TTC549 (cell line): Measurements from ENCODE around the gene ATXN7L1.

Experiments used
- FAIRE-seq: peaks from 2 replicates; lab custom pipeline; 2012; peaks lifted over from hg19 to GRCh38; lab: Jason Lieb, UNC

Gene ATXN7L1

DNA sequence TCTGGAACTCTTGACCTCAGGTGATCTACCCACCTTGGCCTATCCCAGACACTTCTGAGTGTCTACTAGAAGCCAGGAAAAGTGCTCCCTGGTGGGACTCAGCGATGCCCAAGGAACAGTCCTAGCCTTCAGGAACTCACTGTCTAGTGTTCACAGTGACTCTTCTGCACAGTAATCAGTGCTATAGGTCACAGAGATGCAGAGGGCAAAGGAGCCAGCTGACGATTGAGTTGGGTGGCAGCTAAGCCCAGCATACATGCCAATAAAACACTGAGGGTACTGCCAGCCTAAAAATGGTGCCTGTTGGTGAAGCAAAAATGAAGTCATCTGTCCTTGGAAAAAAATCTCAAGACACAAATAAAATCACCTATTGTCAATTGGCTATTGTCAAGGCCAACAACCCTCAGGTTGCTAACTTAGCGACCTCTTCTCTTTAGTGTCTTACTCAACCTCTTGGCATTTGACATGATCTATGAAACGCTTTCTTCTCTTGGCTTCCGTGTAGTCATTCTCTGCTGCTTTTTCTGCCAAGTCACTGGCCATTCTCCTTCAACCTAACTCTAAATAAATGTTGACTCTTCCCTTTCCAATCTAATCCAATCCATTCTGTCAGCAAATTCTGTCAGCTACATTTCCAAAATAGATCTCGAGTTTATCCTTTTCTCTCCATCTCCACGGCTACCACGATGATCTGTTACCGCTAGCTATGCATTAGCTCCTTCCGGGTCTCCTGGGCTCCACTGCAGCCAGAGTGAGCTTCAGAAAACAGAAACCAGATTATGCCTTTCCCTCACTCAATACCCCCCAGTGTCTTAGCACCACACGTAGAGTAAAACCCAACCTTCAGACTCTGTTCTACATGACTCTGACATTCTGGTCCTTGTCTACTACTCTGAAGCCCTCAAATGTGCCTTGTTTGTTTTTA lies 99.2 kb downstream of the ATXN7L1 start:
- FAIRE-seq = no peak

DNA sequence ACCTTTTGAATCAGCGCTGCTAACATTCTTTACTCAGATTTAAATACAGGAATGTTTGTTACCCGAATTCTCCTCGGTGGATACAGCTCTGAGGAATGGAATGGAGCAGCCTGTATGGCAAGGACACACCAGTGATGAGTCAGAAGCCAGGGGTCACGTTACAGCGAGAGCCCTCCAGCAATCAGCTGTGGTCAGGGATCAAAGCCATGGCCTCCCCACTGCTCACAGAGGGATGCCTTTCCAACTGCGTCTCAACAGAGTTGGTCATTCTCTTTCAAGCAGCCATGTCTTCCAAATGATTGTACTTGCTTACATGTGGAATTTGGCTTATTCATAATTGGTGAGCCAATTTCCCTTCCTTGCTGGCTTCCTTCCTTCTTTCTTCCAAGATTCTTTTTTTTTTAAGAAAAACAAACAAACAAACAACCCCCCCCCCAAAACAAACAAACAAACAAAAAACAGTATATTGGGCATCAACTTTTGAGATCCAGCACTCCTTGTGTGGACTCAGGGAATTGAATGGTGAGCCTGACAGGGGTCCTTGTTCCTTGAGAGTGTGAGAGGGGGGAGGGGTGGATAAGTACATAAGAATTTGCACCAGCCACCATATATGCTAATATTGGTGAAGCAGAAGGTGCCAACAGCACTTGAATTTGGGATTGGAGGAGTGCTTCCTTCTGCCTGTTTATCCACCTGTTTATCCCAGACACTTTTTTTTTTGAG lies 100.2 kb downstream of the ATXN7L1 start:
- no peak for FAIRE-seq

DNA sequence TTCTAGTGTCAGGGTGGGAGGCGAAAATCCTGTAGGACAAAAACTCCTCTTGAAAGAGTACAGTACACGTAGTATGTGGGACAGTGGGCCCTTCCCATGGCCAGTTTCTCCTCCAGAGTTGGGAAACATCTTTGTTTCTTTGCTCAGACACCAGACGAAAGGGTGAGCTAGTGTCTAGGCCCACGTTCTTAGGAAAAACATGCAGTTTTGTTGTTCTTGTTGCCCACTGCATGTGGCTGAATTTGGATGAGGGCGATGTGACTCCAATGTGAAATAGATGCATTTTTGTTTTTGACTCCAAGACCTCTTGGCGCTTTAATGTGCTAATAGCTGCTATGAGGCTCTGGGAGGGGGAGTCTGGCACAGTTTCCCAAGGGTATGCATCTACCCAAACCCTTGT lies 100.8 kb downstream of the ATXN7L1 start:
- no peak for FAIRE-seq

DNA sequence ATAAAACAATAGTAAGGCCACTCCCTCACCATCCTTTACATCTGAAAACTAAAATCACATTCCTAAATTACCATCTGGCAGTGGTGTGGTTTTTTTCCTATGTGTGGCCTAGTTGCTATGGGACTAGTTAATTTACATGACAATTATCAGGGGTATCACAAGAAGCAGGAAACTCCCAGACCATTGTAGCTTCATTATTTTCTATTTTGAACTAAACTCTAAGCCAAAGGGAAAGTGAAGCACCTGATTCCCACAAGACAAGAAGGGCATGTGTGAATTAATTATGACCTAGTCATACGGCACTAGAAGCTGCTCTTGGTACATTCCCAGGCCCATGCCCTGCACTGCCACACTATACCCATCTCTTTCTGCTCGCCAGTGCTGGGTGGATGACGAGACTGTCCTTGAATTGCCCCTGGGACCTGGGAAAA lies 103.4 kb downstream of the ATXN7L1 start:
- no peak for FAIRE-seq

DNA sequence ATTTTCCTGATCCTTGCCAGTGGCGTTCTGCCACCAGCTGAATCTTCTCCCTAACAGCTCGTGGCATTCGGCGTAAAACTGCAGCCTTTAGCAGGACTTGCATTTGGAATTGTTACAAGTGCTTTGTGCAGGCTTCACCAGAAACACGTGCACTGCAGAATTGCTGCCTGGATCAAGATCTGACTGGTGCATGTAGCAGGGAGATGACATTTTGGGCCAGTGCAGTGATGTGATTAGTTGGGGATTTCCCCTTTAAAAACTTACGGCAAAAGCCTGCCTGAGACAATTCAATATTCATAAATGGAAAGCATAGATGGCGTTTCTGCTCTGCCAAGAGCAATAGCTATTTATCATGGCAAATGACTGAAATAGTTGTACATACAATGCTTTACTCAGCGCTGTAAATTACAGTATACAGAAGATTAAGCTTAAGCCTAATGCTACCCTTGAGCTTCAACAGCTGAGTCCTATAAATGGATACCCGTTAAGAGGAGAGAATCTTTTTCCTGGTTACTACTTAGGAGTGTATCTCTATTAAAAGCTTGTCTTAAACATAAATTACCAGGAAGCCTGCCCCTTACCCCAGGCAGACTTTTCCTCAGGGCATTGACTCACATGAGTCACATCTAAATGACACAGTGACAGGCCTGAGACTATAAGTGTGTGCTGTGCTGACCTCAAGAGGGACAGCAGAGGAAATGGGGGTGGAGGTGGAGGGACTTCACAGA lies 106.3 kb downstream of the ATXN7L1 start:
- FAIRE-seq = no peak

DNA sequence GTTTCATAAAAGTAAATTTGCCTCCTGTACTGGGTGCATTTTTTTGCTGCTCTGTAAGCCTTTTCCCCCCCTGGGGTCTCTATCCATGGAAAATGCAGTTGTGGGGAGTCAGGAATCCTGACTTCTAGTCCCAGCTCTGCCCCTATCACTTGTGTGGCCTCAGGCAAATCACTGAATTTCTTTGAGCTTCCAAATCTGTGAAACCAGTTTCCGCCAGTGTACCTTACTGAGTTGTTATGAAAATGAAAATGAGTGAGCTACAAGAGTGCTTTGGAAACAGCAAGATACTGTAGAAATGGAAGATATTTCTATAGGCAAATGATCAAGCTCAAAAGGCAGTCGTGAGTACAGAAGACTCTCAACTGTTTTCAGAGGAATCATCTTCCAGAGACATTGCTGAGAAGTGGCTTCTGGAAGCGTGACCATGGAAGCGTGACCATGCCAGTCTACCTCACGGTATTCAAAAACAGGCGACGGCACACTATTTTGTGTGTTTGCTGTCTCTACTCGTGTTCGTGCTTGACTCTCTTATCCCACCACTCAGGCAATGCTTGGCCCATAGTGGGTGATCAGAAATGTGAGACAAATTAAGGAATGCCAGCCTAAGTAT lies 107.4 kb downstream of the ATXN7L1 start:
- no peak for FAIRE-seq

DNA sequence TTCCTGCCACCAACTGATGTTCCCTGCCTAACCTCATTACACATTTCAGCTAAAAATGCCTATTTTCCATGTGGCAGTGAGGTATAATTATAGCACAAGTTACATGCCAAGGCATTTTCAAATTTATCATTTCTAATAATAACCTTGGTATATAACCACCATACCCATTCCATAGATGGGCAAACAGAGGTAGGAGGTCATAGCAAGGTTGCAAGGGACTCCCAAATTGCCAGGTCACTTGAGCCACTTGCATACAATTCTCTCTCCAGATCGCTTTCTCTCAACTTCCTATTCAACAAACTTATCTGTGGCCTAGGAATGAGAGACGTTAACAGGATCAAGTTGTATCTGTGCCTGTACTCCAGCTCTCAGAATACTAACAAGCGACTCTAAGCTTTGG lies 108.3 kb downstream of the ATXN7L1 start:
- no peak for FAIRE-seq

DNA sequence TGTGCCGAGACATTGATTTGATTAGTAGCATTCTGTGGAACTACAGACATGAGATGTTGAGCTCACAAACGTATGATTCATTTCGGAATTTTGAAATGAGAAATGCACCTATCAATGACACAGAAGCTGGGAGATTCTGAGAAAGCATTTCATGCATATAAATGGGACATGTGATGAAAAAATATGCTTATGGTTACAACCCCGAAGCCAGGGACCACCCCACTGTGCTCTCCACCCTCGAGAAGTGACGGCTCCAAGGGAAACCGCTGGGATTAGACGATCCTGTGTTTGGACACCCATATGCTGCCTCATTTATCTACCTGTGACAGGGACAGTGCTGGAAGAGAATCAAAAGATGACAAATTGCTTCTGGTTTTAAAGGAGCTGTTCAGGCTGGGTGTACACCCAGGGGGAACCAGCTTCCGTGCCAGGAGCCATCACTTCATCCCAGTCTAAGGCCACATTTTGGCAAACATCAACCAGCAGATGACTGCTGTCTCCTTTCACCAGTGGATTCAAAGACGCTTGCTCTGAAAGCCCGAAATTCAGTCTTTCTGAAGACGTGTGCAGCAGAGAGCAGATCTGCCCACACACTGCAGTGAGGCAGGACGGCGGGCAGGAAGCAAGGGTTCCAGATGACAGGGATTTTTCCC lies 109.9 kb downstream of the ATXN7L1 start:
- no peak for FAIRE-seq

DNA sequence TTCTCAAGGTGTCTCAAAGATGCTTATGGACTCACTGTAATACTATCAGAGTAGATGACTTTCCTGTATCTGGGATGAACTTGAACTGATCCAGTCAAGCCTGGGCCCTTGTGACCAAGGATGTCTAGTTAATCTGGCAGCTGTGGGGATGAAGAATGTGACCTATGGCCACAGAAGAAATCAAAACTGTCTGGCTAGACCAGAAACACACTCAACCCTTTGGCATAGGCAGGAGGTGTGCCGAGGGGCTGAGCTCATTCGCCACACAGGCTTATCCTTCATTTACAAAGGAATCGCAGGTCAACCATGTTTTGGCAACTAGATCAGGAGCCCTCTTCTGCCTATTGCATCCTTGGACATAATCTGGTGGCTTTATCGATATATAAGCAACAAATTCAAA lies 110.6 kb downstream of the ATXN7L1 start:
- FAIRE-seq = no peak

DNA sequence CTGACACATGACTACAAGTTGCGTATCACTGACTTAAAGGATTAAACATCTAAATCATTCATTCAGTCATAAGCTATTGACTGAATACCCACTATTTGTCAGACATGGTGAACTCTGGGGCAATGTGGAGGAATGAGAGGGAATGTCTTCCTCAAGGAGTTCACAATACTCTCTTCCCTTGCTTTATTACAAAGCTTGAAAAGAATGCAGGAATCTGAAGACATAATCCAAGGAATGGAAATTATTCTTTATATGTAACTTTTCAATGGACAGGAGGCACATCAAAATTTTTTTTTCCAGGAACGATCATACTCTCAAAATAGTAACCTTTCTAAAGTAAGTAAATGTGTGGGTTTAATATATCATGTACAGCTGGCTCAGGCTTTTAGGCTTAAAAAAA lies 111.9 kb downstream of the ATXN7L1 start:
- no peak for FAIRE-seq

DNA sequence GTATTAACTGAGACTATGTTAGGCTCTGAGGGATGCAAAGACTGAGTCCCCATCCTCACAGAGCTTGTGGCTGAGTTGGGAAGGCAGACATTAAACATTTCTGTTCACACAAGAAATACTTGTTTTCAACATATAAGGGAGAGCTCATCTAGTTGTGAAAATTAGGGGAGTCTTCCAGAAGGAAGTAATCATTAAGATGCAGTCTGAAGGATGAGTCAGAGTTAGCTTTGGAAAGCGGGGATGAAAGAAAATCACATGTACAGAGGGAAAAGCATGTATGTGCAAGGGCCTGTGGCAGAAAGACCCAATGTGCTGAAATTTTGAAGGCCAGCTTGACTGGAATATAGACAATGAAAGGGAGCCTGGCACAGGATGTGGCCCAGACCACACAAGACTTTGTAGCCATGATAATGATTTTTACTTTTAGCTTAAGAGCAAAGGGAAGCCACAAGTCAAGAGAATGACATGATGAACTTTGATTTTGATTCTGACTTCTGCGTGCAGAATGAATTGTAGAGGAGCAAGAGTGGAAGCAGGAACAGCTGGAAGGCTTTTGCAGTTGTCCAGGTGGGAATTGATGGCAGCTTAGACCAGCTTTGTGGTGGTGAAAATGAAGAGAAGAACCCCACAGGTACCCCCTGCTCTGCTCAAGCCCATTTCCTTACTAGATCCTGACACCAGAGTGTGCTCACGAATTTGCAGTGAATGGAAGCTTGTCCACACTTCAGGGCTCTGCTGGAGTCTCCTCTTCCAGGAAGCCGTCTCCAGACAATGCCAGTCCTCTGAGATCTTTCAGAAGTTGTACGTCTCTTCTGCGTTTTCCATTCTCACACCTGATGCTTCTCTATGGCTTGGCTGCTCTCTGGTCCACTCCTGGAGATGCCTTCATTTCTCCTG lies 115.6 kb downstream of the ATXN7L1 start:
- no peak for FAIRE-seq

DNA sequence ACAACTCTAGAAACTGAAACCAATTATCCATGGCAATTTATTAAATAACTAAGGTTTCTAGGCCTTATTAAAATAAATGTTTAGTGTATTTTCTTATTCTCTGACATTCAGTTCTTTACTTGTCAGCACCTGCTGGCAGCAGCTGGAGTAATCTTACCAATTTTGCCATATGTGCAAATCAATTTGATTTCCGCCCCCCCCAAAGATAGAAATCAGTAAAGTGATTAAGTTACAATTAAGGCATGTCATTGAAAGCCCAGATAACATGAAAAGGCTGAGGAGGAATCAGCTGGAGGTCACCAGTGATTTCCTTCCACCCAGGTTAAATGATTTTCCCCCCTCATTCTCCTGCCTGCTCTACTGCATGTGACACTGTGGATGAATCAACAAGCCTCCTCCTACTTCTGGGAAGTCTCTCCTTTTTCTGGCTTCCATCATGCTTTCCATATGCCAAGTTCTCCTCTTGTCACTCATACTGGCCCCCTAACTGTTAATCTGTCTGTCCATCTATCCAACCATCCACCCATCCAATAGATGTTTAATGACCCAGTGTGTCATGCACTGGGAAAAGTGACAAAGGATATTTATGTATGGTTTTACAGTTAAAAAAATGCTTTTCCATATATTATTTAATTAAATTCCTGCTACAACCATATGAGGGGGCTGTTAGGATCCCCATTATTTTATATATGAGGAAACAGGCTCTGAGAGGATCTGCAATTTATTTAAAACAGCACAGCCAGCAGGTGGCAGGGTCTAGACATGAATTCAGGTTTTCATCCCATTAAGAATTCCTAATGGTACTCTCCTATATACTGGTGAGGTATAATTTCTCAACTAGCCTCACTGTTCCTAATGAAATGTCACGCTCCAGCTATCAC lies 116.5 kb downstream of the ATXN7L1 start:
- no peak for FAIRE-seq

DNA sequence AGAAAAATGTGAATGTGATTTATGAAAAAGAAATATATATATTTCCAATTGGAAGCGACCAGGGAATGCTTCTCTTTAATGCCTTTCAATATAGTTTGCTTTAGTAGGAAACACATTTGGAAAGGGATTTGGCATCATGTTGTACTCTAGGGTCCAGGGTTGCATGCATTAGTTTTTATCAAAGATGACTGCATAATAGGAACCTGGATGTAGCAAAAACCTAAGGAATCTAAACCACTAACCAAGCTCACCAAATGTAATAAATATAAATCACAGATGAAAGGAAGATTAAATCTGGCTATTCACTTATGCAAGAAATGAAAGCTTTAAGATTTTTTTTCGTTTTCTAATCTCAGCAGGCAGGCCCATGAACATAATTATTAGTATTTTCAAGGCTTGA lies 120.0 kb downstream of the ATXN7L1 start:
- no peak for FAIRE-seq

DNA sequence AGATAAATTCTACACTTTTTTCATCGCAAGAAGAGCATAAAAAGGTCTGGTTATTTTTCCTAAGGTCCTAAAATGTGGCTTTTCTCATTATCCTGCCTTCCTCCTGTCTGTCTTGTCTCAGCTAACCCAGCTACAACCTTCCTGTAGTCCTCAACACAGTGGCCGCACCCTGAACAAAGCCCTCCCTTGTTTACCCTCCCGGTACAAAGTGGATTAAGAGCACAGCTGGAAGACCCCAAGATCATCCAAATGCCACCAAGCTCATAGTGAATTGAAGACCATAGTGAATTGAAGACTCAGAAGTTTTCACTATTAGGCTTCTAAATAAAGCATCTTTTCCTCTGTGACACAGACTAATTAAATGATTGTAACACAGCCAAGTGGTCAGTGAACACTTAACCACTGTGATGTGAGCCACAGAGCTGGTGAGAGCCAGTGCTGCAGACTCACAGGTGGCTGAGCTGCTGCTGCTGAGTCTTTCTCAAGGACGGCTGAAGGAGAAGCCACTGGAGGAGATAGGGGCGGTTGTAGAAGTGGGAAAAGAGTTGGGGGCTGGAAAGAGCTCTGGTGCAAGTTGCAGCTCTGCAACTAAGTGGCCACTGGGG lies 123.6 kb downstream of the ATXN7L1 start:
- FAIRE-seq = no peak

DNA sequence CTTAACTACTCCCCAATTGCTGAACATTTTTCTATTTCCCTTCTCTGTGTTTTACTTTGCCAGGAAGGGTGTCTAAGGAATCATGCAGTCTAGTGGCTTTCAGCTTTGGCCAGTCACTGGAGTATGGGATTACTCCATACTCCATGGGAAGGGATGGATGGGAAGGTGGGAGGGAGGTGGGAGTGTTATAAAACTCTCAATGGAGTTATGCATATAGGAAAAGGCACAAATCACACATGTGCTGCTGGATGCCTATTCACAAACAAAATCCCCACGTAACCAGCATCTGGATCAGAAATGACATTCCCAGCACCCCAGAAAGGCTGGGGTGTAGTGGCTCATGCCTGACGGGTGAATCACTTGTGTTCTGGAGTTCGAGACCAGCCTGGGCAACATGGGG lies 125.3 kb downstream of the ATXN7L1 start:
- FAIRE-seq = no peak

DNA sequence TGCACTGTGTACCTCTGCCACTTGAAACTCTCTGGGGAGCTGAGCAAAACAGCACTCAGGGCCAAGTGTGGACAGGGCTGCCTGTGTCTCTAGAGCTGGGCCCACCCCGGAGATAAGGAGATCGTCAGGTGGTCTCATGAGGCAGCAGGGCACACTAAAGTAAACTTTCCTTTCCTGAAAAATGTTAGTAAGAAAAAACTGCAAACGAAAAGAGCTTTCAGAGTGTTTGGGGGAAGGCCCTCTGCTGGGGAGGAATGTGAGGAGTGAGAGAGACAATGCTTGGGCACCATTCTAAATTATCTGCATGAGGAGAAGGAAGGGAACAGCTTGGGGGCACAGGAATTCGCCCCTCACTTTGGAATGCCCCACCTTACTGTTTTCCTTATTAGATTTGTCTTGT lies 127.7 kb downstream of the ATXN7L1 start:
- FAIRE-seq = no peak

DNA sequence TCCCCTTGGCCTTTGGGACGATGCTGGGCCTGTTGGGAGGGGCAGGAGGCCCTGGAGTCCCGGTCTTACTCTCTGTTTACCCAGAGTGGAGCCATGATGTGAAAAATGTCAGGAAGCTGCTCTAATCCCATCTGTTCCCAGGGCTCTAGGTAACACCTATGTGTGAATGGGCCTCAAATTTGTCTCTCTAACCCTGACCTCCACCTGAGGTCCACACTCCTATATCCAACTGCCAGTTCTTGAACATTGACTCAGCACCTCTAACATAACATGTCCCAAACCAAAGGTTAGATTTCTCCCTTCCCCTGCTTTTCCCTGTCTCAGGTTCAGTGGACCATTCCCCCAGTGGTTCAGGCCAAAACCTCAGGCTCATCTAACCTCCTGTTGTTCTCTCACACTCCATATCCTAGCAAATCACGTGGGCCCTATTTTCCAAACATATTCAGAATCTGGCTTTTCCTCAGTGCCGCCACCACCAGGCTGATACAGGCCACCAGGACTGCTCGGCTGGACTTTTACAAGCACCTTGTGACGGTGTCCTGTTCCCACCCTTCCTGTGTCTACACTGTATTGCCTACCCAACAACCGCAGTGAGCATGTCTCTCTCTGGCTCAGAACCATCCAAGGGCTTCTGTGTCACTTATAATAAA lies 130.6 kb downstream of the ATXN7L1 start:
- no peak for FAIRE-seq

DNA sequence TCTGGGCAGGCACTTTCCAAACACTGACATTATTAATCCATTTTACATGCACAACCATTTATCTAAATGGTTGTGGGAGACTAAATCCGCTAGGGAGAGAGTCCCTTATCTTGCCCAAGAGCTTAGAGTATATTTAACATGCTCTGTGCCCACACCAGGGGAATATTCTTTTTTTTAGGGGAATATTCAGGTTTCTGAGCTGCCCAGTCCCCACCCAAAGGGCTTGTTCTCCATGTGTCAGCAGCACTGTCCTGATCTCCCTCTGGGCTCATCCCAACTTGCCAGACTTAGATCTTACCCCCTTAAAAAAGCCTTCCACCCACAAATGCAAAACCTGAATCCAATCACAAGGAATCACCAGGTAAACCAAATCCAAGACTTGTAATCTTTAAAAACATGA lies 132.1 kb downstream of the ATXN7L1 start:
- no peak for FAIRE-seq
